ENCODE results near the gene WIZ.
"Not testable (repeated sequence)": the region's sequence is repeated elsewhere in the genome, so short reads cannot be mapped to it uniquely, and the experiment has no call there.

WIZ gene

GRCh38 chr19:15449620-15450527 lies at the start of gene WIZ:
Gene WIZ (minus strand): TSS chr19:15449956. CDS start chr19:15448307, 1,649 bp downstream.
- peak; percentile 87 for DNase-seq

GRCh38 chr19:15498910-15499309 lies 49.2 kb upstream of the WIZ start:
- no peak for DNase-seq

GRCh38 chr19:15498156-15498858 lies 48.6 kb upstream of the WIZ start:
- DNase-seq: no peak

GRCh38 chr19:15495151-15495550 lies 45.4 kb upstream of the WIZ start:
- DNase-seq: no peak

- DNase-seq: no peak
Measured at GRCh38 chr19:15488489-15489226, 38.9 kb upstream of the WIZ start.

- DNase-seq: no peak
Measured at GRCh38 chr19:15487038-15487437, 37.3 kb upstream of the WIZ start.

GRCh38 chr19:15485768-15486167 lies 36.0 kb upstream of the WIZ start:
- not testable (repeated sequence) for DNase-seq

- DNase-seq: not testable (repeated sequence)
Measured at GRCh38 chr19:15480996-15481395, 31.2 kb upstream of the WIZ start.

- no peak for DNase-seq
Measured at GRCh38 chr19:15479391-15480345, 29.9 kb upstream of the WIZ start, which contains the start of gene PGLYRP2. Gene PGLYRP2 (minus strand): TSS chr19:15479501. CDS start chr19:15479371, 130 bp downstream.

GRCh38 chr19:15476325-15476724 lies 26.6 kb upstream of the WIZ start:
- DNase-seq: no peak

GRCh38 chr19:15475611-15476010 lies 25.9 kb upstream of the WIZ start:
- no peak for DNase-seq

GRCh38 chr19:15475169-15475568 lies 25.4 kb upstream of the WIZ start:
- no peak for DNase-seq

- not testable (repeated sequence) for DNase-seq
Measured at GRCh38 chr19:15473821-15474220, 24.1 kb upstream of the WIZ start.

- no peak for DNase-seq
Measured at GRCh38 chr19:15471639-15472101, 21.9 kb upstream of the WIZ start.

GRCh38 chr19:15469513-15470297 lies 19.9 kb upstream of the WIZ start:
- DNase-seq: peak; percentile 51

- no peak for DNase-seq
Measured at GRCh38 chr19:15468675-15469512, 19.1 kb upstream of the WIZ start.

GRCh38 chr19:15467734-15468214 lies 18.0 kb upstream of the WIZ start:
- no peak for DNase-seq

- DNase-seq: peak; percentile 77
Measured at GRCh38 chr19:15466851-15467733, 17.3 kb upstream of the WIZ start.

Data from stimulated activated CD4-positive, alpha-beta T cell treated with anti-CD3 and anti-CD28 coated beads, Interleukin-15, amount 100 ng/mL, for 24 hours (primary cell).